CD4-positive, alpha-beta T cell treated with Interleukin-15 for 1 hour (primary cell): ENCODE results near the gene CASQ1.

Source experiments
- DNase-seq: peaks from one replicate; pipeline ENCODE4 v3.0.0-alpha.2; 2020

The CASQ1 gene

DNA sequence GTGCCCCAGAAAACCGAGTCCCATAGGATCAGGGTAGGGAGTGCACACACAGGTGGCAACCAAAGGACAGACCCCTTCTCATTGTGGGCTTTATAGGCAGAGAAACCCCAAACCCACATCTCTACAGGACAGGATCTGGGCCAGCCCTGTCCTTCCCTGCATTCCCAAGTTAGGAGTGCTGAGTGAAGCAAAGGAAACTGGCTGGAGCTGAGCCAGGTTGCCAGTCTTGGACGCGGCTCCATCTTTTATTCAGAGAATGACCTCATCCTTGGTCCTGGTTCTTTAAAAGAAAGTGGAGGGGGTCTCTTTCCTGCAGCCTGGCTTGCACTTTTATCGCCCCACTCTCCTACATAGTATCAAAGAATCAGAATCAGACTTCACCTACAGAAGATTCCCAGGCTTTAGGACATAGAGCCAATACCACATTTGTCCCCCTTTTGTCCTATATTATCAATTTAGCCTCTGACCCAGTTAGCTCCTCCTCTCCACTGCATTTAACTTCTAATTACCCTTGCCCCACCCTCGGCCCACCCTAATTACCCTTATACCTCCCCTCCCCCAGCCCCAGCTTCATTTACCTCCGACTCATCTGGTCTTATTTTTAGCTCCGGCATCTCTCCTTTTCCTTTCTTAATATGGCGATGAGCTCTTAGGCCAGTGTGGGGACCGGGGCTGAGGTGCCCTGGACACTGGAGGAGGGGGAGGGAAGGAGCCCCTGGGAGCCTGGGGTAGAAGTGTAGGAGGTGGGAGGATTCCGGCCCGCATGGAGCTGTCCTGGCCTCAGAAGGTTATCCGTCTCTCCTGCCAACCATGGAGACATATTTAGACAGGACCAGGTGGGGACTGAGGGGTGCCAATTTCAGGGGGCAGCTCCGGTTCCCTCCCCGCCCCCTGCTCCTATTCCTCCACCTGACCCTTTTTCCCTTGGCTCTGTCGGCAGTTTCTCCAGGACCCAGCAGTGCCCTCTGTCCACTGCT is at the start of gene CASQ1:
Gene CASQ1, plus strand, starts transcription at position 927 of the 977 bp plus-strand sequence. CDS start 177 bp downstream, outside the sequence.
- DNase-seq = no peak

DNA sequence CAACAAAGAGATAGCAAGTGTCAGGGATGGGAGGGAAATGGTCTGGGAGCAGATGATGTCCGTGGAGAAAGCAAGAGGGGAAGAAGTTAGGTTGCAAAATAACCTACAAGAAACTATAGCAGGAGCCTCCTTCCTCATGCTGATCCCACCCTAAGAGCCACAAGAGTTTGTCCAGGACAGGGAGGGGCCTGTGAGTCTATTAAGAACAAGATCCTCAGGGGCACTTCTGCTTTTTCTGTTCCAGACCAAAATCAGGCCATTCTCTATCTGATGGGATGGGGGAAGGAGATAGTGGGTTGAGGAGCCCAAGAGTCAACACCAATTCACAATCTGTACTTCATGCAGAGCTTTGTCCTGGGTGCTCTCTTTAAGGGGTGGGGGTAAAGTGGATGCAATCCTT is 46.7 kb upstream of the CASQ1 start:
- no peak for DNase-seq

DNA sequence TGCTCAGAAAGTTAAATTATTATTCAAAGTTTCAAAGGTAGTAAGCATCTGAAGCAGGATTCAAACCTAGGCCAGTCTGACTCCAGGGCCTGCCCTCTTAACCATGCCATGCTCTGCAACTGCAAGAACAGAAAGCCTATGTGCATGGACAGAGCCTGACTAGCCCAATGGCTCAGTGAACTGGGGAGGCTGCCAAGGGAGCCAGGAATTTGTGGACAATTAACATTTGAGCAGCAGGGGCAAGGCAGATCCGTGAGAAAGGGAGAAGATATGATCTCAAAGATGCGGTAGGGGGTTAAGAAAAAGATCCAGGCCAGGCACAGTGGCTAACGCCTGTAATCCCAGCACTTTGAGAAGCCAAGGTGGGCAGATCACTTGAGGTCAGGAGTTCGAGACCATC is 45.5 kb upstream of the CASQ1 start:
- no peak for DNase-seq

DNA sequence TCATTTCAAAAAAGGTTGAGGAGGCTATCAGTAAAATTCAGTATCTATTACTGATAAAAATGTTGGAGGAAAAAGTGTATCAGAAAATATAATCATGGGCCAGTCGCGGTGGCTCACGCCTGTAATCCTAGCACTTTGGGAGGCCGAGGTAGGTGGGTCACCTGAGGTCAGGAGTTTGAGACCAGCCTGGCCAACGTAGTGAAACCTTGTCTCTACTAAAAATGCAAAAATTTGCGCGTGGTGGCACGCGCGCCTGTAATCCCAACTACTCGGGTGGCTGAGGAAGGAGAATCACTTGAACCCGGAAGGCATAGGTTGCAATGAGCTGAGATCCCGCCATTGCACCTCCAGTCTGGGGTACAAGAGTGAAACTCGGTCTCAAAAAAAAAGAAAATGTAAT is 44.3 kb upstream of the CASQ1 start:
- no peak for DNase-seq

DNA sequence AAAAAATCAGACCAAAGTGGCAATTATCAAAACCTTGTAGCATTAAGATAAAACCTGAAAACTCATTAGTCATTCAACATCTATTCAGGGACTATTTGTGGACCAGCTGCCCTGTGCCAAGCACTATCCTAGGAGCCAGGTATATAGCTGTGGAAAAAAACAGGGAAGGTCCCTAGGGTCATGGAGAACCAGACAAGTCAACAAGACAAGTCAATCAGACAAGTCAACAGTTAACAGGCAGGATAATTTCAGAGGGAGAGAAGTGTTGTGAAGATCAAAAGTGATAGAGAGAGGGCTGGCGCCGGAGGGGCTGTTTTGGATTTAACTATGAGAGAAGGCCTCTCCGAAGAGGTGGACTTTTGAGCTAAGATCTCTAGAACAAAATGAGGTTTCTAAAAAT is 42.3 kb upstream of the CASQ1 start:
- no peak for DNase-seq

DNA sequence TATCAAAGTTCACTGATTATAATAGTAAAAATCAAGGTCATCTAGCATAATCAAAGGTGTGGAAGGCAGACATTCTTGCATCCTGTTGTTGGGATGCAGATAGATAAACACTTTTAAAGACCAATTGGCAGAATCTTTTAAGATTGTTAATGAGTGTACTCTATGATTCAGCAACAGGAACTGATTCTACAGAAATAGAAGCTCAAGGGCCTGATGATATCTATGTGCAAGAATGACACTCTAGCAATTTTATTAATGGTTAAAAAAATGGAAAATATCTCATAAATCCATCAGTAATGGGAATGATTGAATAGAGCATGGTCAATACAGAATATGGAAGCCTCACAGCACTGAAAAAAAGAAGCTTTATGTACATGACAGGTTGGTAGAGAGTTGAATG is 41.1 kb upstream of the CASQ1 start:
- no peak for DNase-seq

DNA sequence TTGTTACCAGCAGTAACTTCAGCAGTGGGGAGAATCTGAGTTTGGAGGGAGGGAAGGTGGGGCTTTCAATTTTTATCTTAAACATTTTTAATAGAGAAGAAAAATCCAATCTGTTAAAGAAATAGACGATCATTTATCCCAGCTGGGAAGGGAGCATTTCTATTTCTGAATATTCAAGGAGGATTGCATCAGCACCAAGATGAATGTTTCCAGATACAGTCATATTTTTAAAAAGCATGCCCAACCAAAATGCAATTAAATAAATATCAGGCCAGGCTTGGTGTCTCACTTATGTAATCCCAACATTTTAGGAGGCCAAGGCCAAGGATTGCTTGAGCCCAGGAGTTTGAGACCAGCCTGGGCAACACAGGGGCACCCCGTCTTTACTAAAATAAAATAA is 40.7 kb upstream of the CASQ1 start:
- DNase-seq = no peak

DNA sequence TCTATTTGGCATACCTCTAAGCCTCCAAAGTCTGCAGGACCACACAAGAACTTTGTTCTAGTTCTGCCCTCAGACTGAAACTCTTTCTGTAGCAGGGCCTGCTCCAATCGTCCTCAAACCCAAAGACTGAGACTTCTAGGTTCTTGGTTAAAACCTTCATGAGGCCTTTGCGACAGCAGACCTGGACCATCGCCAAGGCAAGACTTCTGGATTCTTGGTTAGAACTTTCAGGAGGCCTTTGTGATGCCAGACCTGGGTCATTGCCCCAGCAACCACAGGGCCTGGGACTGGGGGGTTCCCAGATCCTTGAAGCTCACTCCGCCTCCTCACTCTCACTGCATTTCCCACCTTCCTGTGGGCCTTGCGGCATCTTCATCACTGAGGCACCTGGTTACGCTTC is 39.1 kb upstream of the CASQ1 start, which contains the start of gene ATP1A4:
Gene ATP1A4, plus strand, starts transcription at position 301 of the 400 bp plus-strand sequence. CDS start 438 bp downstream, outside the sequence.
- no peak for DNase-seq

DNA sequence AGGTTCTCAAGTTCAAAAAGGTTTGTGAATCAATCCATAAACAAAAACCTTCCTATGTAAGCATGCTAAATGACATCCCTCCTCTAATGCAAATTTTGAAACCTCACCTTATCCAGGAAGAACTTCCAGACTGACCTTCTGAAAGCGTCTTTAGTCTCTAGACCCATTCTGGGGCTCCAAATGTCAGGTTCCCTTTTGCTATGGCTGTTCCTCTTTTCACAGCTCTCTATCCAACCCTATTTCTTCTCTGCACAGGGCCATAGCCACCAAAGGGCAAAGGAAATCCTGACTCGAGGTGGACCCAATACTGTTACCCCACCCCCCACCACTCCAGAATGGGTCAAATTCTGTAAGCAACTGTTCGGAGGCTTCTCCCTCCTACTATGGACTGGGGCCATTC is 35.6 kb upstream of the CASQ1 start:
- DNase-seq = no peak

DNA sequence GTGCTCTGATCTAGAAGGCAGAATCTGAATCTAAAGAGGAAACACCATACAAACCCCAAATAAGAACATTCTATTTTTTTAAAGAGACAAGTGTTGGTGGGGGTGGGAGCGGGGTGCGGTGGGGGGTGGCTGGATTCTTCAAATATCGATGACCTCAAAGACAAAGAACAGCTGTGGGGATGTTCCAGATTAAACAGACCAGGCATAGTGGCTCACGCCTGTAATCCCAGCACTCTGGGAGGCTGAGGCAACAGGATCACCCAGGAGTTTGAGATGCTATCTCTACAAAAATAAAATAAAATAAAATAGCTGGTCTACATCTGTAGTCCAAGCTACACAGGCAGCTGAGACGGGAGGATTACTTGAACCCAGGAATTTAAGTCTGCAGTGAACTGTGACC is 34.0 kb upstream of the CASQ1 start:
- DNase-seq = no peak

DNA sequence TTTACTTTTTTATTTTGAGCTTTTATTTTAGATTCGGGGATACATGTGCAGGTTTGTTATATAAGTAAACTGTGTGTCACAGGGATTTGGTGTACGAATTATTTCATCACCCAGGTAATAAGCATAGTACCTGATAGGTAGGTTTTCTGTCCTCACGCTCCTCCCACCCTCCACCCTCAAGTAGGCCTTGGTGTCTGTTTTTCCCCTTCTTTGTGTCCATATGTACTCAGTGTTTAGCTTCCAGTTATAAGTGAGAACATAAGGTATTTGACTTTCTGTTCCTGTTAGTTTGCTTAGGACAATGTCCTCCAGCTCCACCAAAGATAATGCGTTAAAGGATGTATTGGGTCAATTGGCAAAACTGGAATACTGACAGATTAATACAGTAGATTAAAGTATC is 33.2 kb upstream of the CASQ1 start:
- no peak for DNase-seq

DNA sequence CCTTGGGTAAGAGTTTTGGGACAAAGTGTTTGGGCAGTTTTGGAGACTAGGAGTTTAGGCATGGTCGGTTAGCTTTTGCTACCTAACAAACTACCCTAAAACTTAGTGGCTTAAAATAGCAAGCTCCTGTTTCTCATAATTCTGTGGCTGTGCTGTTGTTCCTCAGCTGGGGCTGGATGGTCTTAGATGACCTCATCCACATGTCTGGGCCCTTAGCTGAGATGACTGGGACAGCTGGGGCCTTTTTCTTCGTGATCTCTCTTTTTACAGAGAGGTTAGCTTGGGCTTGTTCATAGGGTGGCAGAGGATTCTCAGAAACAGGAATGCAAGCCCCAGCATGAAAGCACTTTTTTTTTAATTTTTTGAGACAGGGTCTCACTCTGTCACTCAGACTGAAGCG is 32.3 kb upstream of the CASQ1 start:
- DNase-seq = no peak

DNA sequence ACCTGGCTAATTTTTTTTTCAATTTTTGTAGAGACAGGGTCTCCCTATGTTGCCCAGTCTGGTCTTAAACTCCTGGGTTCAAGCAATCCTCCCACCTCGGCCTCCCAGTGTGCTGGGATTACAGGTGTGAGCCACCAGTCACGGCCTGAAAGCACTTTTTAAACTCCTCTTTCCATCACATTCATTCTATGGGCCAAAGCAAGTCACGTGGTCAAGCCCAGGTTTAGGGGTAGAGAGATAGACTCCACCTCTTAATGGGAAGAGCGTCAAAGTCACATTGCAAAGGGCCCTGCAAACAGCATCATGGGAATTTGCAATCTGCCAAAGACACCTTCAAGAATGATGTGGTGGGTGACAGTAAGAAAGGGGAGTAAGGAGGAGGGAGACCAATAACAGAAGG is 31.8 kb upstream of the CASQ1 start:
- DNase-seq = no peak

DNA sequence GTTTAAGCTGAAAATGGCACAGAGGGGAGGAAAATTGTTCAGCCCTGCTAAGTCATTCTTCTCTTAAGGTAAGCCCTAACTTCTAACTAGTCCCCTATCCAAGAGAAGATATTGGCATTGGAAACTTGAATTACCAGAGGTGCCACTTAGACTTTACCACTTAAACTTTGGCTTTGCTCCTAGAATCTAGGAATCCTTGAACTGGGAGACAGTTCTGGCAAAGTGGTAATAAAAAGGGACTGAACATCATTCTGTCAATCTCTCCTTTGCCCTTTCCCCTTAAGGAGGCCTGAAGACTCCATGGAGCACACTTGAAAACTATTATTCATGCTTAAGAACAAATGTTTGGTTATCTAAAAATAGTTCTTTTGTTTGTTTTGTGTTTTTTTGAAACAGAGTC is 30.5 kb upstream of the CASQ1 start:
- DNase-seq = no peak

DNA sequence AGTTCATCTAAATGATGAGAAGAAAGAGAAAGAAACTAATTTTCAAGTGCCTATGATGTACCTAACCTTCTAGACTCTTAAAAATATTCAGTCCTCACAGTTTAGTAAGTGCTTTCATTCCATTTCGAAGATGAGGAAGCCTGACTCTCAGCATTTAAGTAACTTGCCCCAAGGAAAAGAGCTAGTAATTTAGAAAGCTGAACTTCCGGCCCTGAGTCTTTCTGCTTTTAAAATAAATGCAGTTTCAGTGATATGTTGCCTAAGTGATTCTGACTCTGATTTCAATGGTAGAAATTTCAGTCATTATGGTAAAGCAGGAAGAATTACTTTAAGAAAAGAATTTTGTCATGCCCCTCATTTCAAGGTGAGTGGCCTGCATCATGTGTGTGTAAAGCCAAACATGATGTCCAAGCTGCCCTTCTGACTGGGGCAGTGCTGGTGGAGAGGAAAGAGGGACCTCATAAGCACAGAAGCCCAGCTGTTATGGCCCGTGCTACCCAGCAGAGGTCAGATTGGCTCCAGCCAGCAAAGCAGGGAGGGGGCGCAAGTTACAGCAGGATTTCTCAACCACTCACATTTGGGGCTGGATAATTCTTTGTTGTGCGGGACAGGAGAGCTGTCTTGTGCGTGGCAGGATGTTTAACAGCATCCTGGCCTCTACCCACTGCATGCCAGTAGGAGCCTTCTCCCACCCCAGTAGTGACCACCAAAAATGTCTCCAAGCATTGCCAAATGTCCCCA is 28.2 kb upstream of the CASQ1 start:
- DNase-seq = no peak

DNA sequence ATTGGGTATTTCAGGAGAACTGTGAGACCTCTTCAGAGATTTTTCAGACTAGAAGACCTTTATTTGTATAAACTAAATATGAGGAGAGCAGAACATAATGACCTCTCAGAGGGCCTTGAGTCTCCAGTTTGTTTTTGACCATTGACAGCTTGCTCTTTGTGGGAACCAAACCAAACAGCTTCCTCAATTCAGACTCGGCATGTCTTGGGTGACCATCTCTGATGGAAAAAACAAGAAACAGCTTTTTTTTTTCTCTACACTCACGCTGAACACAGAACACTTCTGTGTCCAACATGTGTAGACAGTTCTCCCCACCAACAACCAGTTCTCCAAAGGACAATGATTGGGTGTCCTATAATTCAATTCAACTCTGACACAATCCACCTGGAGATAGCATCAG is 27.4 kb upstream of the CASQ1 start:
- no peak for DNase-seq

DNA sequence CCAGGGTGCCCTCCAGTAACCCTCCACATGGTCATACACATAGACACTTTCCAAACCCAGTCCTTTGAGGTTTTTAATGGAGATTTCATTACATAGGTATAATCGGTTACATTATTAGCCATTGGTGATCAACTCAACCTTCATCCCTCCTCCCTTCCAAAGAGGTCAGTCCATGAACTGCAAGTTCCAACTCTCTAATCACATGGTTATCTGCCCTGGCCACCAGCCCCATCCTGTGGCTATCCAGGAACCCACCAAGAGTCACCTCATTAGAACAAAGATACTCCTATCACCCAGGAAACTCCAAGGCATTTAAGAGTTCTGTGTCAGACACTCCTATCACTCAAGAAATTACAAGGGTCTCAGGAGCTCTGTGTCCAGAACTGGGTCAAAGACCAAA is 26.8 kb upstream of the CASQ1 start:
- DNase-seq = no peak

DNA sequence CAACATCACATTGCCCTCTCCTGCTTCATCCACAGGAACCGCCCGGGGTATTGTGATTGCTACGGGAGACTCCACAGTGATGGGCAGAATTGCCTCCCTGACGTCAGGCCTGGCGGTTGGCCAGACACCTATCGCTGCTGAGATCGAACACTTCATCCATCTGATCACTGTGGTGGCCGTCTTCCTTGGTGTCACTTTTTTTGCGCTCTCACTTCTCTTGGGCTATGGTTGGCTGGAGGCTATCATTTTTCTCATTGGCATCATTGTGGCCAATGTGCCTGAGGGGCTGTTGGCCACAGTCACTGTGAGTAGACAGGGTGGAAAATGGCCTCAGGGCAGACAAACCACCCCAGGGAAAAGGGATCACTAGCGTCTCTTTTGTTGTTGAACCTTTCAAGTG is 26.3 kb upstream of the CASQ1 start:
- DNase-seq = no peak

DNA sequence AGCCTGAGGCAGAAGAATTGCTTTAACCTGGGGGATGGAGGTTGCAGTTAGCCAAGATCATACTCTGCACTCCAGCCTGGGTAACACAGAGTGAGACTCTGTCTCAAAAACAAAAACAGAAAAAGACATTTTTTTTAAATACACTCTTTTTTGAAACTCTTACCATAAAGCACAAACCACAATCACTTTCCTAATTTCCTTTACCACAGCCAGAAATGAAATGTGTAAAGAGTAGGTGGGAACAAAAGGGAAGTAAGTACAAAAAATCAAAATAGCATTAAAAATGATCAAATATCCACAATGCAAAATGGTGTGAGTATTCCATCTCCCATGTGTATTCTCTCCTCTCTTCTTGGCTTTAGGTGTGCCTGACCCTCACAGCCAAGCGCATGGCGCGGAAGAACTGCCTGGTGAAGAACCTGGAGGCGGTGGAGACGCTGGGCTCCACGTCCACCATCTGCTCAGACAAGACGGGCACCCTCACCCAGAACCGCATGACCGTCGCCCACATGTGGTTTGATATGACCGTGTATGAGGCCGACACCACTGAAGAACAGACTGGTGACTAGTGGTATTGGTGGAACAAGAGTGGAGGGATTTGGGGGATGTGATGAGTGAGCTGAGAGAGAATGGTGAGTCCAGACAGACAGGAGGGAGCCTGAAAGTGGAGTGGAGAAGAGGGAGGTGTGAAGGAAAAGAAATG is 24.1 kb upstream of the CASQ1 start:
- DNase-seq = no peak

DNA sequence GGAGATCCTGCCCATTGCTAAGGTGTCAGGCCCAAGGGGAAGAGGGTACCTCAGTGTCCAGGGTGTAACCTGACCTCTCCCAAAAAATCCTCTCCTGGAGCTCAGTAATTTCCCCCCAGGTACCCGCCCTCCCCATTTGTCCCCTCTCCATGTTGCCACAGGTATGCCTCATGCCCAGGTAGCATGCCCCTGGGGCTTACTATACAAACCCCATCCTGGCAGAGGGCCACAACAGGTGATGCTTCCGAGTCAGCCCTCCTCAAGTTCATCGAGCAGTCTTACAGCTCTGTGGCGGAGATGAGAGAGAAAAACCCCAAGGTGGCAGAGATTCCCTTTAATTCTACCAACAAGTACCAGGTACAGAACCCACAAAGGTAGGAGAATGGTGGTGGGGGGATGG is 23.3 kb upstream of the CASQ1 start:
- DNase-seq = no peak

DNA sequence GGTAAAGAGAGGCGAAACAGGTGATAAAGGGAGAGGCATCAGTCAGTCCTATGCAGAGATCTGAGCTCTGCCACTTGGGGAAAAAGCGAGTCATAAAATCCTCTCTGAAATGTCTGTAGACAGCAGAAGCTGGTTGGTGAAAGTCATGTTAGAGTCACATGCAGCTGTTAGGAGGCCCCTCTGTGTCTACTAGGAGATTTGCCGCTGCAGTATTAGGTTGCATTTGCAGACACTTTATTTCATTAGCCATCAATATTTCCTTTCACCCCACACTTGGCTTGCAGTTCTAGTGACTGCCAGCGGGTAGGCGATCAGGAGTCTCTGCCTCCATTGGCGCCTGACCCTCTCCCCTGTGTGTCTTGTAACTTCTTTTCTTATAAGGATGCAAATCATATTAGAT is 22.8 kb upstream of the CASQ1 start:
- no peak for DNase-seq

DNA sequence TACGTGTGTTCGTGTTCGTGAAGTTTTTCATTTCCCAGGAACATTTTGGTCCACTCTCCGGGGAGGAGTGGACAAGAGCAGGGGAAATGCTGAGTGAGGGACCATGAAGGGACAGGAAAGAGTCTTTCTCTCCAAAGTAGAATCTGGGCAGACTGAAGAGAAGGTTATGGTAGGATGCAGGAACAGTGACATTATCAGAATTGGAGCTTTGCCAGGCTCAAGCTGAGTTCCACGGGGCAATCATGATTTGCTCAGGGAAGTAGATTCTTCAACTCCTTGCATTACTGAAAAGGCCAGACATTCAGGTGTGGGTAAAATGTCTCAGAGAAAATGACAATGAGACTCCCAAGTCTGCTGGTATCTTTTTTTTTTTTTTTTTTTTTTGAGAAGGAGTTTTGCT is 22.4 kb upstream of the CASQ1 start:
- no peak for DNase-seq

DNA sequence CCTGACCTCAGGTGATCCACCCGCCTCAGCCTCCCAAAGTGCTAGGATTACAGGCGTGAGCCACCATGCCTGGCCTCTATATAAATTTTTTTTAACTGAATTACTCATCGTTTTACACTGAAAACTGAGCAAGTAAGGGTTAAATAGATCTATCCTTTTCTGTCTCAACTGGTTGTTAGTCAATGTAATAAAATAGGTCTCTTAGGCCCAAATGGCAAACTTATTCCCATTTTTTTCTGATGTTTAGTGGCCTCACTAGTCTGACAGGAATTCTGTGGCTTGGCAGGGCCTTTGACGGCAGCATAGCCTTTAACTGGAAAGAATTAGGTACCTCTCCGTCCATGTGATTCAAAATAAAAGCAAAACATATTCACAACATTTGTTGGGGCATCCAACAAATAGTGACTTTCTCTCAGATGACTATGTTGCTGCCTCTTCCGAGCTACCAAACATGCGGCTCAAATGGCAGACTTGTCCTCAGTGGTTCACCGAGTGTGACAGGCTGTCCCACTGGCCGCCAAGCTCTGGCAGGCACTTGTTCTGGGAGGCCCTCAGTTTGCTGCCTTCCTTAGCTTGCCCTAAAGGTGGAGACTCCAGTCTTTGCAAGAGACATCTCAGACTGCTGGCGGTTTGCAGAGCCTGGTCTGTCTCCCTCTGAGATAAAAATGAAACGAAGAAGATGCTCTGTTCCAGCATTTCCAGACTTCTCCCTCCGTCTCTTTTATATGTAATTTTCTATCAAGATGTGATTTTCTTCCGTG is 21.6 kb upstream of the CASQ1 start:
- no peak for DNase-seq
